OCI-LY3 (cell line): ENCODE measurements around the gene HNRNPA1L2.
"Not testable (repeated sequence)": the region's sequence is repeated elsewhere in the genome, so short reads cannot be mapped to it uniquely, and the experiment has no call there.

Source experiments
- H2AFZ ChIP-seq: fragments of 200-600, 300-600 bp; shearing (Covaris generic); 2 replicates; pipeline ENCODE4 v1.6.0; 2014; ENCODE audit warnings: antibody characterized with exemption, low read depth, low read length
- H3K27ac ChIP-seq: fragments of 200-600, 300-600 bp; sonication (generic); 2 replicates; pipeline ENCODE4 v1.5.1; 2014; ENCODE audit warnings: mild to moderate bottlenecking, low read length, moderate library complexity, mixed read lengths
- H3K27me3 ChIP-seq: fragments of 200-600, 300-600 bp; sonication (generic); 2 replicates; pipeline ENCODE4 v1.6.1; 2014; ENCODE audit warnings: low read depth, low read length, mixed read lengths
- H3K36me3 ChIP-seq: fragments of 200-600, 300-600 bp; sonication (generic); replicated peaks from 2 replicates; pipeline ENCODE3; 2014; ENCODE audit warnings: low read depth, low read length, mixed read lengths
- H3K4me1 ChIP-seq: fragments of 300-600, 200-600 bp; sonication (generic); 2 replicates; pipeline ENCODE4 v1.6.1; 2014; ENCODE audit warnings: low read length, mixed read lengths
- H3K4me2 ChIP-seq: fragments of 200-600, 300-600 bp; sonication (generic); 2 replicates; pipeline ENCODE4 v1.6.1; 2014; ENCODE audit warnings: low read length, mixed read lengths
- H3K4me3 ChIP-seq: fragments of 300-600, 200-600 bp; sonication (generic); 2 replicates; pipeline ENCODE4 v1.5.1; 2014; ENCODE audit warnings: antibody characterized with exemption, mild to moderate bottlenecking, low read length, moderate library complexity
- H3K79me2 ChIP-seq: fragments of 300-600, 200-600 bp; shearing (Covaris generic); 2 replicates; pipeline ENCODE4 v1.6.1; 2014; ENCODE audit warnings: mild to moderate bottlenecking, low read length, mixed read lengths
- H3K9ac ChIP-seq: fragments of 300-600, 200-600 bp; shearing (Covaris generic); 2 replicates; pipeline ENCODE4 v1.6.0; 2014; ENCODE audit warnings: mild to moderate bottlenecking, low read length, moderate library complexity
- H3K9me3 ChIP-seq: fragments of 200-600, 300-600 bp; shearing (Covaris generic); 2 replicates; pipeline ENCODE4 v1.6.1; 2014; ENCODE audit warnings: low read length, mixed read lengths; ENCODE audit not compliant: insufficient read depth
- H4K20me1 ChIP-seq: fragments of 200-600, 300-600 bp; sonication (generic); 2 replicates; pipeline ENCODE4 v1.6.1; 2016; ENCODE audit warnings: low read length, mixed read lengths; ENCODE audit not compliant: insufficient read depth
- CTCF ChIP-seq: fragments of 200-600, 300-600 bp; sonication (generic); IDR thresholded peaks from 2 replicates; pipeline ENCODE4 v1.5.1; 2014; ENCODE audit warnings: antibody characterized with exemption, low read length, low read depth
- EZH2phosphoT487 ChIP-seq: fragments of 200-600 bp; shearing (Covaris generic); IDR thresholded peaks from 2 replicates; pipeline ENCODE4 v1.6.1; 2018; ENCODE audit warnings: antibody characterized with exemption, mixed run types, low read depth

The HNRNPA1L2 gene

GRCh38 chr13:52617070-52618060 is 24.9 kb upstream of the HNRNPA1L2 start:
- Histone ChIP-seq H3K4me3 (peak overlapping the region; percentile 97), H3K27me3 (no peaks in the 10 kb centered on the region), H2AFZ (peak overlapping the region; percentile 99), H3K36me3 (no peaks in the 10 kb centered on the region), H3K4me2 (peak overlapping the region; percentile 86), H3K27ac (peak overlapping the region; percentile 62), H3K79me2 (peaks cover 38% of the 10 kb centered on the region), H4K20me1 (no peaks in the 10 kb centered on the region), H3K9ac (peak overlapping the region; percentile 88), H3K4me1 (peaks cover 13% of the 10 kb centered on the region; the same call in 1 of the 2 replicates), H3K9me3 (no peaks in the 10 kb centered on the region)
- TF ChIP-seq EZH2phosphoT487 (no peak), CTCF (no peak)

GRCh38 chr13:52631083-52631690 is 11.0 kb upstream of the HNRNPA1L2 start:
- not testable (repeated sequence) for H3K4me1 ChIP-seq, H3K27me3 ChIP-seq, H3K4me3 ChIP-seq, H3K79me2 ChIP-seq, H3K27ac ChIP-seq, H3K4me2 ChIP-seq, H3K9me3 ChIP-seq, H3K9ac ChIP-seq, H2AFZ ChIP-seq, H4K20me1 ChIP-seq
- H3K36me3 ChIP-seq, result peaks cover 11% of the 10 kb centered on the region

- Histone ChIP-seq H3K4me2 (no peak overlapping the region), H4K20me1 (no peaks in the 10 kb centered on the region), H3K9ac (no peak overlapping the region), H2AFZ (no peak overlapping the region), H3K9me3 (no peaks in the 10 kb centered on the region), H3K36me3 (peaks cover 17% of the 10 kb centered on the region), H3K4me3 (no peak overlapping the region), H3K27ac (no peak overlapping the region), H3K27me3 (no peaks in the 10 kb centered on the region), H3K79me2 (no peaks in the 10 kb centered on the region), H3K4me1 (no peaks in the 10 kb centered on the region)
- TF ChIP-seq EZH2phosphoT487, result no peak
Measured at GRCh38 chr13:52638666-52639328, 3.4 kb upstream of the HNRNPA1L2 start.

- H4K20me1 ChIP-seq, result no peaks in the 10 kb centered on the region
- H3K4me1 ChIP-seq, result no peaks in the 10 kb centered on the region
- H3K27me3 ChIP-seq, result no peaks in the 10 kb centered on the region
- peaks cover 22% of the 10 kb centered on the region for H3K36me3 ChIP-seq
- TF ChIP-seq EZH2phosphoT487 (no peak), CTCF (no peak)
- H3K9ac ChIP-seq, result no peak overlapping the region
- H3K9me3 ChIP-seq, result no peaks in the 10 kb centered on the region
- H3K4me3 ChIP-seq, result no peak overlapping the region
- H2AFZ ChIP-seq, result no peak overlapping the region
- H3K79me2 ChIP-seq, result no peaks in the 10 kb centered on the region
- no peak overlapping the region for H3K27ac ChIP-seq
- no peak overlapping the region for H3K4me2 ChIP-seq
Measured at GRCh38 chr13:52644108-52644507, 1.9 kb downstream of the HNRNPA1L2 start.
